ENCODE measurements around the gene SNRPA1.
"Not testable (repeated sequence)": the region's sequence is repeated elsewhere in the genome, so short reads cannot be mapped to it uniquely, and the experiment has no call there.

SNRPA1 gene

DNA sequence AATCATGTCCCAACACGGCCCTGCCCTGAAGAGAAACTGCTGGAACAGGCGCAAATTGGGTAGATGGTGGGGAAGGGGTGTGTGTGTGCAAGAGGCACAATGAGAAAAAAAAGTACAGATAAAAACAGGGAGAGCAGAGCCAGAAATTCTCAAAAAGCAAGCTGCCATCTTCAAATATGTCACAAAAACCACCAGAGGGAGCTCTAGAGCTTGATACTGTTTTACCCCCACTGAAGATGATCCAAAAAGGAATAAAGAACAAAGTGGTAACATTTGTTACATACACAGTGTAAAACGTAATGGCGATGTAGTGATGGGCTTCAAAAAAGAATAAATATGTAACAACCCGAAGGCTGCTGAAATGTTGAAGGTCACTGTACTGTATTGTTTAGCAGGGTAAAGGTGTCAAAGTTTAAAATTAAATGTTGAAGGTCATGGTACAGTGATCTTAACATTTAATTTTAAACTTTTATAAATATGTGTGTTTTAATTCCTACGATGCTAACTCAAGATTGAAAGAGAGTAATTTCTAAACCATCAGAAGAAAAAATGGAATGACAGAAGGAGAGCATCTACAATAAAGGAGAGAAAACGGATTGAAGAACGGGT is 6.0 kb downstream of the SNRPA1 start:
- DNase-seq, result no peak

DNA sequence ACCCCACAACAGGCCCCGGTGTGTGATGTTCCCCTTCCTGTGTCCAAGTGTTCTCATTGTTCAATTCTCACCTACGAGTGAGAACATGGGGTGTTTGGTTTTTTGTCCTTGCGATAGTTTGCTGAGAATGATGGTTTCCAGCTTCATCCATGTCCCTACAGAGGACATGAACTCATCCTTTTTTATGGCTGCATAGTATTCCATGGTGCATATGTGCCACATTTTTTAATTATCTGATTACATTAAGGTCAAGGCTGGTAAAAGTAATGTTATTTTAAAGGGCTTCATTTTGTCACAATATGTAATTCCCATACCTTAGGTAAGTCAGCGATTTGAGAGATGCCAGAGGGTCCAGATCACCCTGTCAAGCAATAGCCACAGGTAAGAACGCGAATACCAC is 7.7 kb downstream of the SNRPA1 start:
- DNase-seq, result not testable (repeated sequence)

DNA sequence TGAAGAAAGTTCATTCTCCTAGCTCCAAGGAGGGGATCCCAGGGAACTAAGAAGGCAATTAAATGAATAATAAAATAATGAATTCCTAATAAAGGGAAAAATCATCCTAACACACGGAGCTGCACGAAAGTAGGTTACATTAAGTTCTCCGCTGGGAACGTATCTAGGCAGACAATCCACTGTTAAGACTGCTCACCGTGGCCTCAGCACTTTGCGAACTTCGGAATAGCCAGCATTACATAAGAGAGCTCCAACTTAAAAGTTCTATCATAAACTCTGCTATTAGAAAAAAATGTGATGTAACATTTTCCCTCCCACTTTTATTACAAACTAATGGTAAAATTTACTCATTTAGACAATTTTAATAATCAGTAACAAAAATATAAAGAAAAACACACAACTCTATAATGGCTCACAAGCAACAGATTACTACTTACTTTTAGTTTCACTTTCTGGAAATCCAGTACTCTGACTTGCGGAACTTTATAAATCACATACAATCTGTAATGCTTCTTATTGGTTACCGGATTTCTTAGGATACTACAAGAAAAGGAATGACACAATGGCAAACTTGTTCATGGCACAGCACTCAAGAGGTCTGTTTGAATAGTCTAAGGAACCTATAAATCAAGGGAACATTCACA is 8.5 kb downstream of the SNRPA1 start:
- no peak for DNase-seq

DNA sequence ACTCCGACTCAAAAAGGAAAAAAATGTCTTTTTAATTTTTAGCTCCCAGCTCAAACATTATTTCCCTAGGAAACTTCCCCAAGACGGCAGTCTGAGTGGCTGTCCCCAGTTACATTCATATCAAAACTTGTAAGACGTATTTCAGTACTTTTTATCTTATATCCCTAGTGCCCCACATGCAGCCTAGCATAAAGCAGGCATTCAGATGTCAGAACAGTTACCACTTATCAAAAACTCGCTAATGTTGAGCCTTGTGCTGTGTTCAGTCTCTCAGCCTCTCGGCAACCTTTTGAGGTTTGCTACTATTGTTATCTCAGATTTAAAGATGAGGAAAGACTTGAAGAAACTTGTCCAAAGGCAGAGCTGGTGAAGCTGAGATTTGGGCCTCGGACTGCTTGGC is 11.1 kb downstream of the SNRPA1 start:
- no peak for DNase-seq

DNA sequence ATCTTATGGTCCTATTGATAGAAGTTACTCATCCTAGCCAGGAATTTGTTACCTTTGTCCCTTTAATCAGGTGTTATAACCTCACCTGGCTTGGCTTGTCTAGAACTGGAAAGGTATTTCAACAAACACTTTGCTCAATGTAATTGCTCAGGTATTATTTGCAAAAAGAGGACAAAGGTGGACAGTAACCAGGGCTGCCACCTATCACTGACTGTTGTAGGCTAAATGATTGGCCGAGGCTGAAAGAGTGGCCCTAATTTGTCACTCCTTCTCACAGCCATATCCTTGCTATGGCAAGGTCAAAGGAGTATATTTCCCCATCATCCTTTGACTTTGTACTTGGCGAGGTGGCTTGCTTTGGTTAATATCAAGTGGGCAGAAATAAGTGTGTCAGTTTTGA is 15.0 kb downstream of the SNRPA1 start:
- DNase-seq, result no peak

DNA sequence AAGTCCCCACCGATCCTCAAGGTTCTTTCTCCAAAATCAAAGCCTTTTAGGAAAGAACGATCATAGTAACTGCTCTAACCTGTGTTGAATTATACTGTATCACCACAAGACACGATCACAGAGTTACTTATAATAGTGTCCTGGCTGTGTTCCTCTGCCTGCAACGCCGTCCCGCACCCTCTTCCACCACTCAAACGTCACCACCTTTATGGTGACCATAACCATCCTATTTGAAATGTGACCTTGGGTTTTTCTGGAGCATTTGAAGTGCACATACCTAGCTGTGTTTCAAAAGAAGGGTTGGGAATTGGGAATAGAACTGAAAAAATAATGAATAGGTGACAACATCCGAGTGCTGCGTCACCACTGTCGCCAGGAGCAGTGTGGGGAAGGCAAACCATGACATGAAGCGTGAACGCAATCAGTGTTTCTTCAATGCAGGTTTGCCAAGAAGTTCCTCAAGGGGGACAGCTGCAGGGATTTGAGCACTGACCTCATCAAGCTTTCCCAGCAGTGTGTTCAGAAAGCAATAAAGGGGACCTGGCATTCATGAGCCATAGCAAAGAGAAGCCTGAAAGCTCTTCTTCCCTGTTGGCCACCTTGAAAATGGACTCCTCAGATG is 17.0 kb downstream of the SNRPA1 start:
- DNase-seq, result no peak

DNA sequence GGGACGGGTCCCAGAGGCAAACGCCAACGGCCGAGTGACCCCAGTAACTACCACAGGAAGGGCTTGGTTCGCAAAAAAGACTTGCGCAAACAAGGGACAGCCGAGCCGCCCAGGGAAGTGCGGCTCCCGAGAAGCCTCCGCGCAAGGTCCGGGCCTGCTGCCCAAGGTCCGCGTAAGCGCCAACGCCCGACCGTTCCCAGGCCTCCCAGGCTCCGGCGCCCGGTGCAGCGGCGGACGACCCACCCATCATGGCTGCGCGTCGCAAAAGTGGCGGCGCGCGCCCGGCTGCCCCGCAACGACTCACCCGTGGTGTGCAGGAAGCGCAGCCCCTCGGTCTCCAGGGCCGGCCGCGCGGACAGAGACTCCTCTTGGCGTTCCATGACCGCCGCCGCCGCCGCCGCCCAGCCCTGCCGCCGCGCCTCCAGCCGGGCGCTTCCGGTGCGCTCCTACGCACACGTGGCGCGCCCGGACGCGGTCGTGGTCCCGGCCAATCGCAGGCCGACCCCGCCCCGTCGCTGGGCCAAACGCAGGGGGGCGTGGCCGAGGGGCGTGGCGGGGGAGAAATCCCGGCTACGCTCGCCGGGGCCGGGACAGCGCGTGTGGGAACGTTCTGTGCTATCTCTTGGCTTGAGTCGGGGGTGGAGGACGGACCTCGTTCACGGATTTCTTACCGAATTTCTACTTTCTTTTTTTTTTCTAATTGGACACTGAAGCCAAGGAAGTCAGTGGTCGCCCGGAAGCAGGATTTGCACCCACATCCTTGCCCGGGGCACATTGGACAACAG is 17.8 kb downstream of the SNRPA1 start, which contains the start of gene SELENOS:
Gene SELENOS (minus strand): TSS at position 448 of the 785 bp plus-strand sequence. CDS start 68 bp downstream, at position 380.
- DNase-seq, result no peak

DNA sequence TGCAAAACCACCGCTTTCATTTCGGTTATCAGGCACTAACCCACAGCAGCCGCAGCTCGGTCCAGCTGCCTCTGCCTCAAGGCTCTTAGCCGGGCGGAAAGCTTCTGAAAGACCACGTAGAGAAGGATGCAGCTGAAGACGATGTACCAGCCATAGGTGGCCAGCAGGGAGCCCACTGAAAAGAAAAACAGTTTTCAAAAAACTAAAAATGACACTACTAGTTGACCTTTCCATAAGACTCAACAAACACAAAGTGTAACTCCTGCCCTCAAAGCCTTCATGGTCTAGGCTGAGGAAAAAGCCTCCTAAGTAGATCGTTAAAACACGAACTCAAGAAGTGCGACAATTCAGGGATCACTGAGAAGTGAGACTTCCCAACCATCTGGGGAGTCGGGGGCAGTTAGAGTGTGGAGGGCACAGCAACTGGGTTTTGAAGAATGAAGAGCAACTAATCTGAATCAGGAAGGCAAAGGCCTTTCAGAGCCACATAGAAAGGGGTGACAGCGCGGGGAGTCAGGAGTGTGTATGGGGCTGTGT is 18.5 kb downstream of the SNRPA1 start:
- DNase-seq, result no peak

DNA sequence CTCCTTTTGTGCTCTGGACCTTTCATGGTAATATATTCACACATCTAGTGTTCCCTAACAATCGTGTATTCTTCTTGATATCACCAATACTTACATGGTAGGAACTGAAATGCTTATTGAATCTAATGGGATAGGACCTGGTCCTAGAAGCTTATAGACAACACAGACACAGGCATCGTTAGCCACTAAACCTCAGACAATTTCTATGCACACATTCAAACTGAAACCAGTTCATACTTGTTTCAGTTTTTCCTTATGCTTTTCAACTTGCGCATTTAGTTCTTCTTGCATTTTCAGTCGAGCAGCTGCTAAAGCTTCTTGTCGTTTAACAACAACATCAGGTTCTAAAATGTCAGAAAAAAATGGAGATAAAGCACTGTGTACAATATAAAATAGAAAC is 20.0 kb downstream of the SNRPA1 start:
- no peak for DNase-seq

DNA sequence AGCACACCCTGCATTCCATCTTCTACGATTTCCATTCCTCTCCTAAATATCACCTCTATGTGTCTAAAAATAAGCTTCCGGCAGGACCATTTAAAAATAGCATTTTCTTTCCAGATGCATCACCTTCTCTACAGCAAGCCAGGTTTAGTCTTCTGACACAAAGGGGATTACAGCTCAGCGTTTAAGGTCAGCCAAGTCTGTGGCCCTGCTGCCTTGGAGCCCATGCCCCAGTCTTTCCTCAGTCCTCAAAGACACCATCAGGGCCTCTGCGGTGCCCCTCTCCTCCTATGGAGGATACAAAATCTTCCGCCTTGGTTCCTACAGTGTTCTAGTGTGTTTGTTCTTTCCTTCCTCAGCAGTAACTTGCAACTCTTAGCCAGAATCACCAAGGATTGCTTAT is 21.5 kb downstream of the SNRPA1 start:
- no peak for DNase-seq

DNA sequence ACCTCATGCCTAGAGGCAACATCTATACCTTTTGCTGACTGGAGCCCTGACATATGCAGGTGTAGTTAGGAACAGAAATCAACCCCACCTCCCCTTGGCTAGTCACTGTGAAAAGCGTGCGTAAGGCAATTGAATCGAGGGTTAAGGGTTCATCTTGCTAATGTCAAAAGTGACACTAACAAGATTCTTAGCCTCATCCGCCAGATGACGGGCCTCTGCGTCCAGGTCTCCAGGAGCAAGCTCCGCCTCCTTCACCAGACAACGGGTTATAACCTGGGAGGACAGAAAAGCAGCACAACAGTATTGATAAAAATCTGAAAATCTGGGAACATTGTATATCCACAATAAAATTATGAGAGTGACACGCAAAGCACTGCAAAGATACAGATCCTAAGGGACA is 22.5 kb downstream of the SNRPA1 start:
- DNase-seq, result no peak

DNA sequence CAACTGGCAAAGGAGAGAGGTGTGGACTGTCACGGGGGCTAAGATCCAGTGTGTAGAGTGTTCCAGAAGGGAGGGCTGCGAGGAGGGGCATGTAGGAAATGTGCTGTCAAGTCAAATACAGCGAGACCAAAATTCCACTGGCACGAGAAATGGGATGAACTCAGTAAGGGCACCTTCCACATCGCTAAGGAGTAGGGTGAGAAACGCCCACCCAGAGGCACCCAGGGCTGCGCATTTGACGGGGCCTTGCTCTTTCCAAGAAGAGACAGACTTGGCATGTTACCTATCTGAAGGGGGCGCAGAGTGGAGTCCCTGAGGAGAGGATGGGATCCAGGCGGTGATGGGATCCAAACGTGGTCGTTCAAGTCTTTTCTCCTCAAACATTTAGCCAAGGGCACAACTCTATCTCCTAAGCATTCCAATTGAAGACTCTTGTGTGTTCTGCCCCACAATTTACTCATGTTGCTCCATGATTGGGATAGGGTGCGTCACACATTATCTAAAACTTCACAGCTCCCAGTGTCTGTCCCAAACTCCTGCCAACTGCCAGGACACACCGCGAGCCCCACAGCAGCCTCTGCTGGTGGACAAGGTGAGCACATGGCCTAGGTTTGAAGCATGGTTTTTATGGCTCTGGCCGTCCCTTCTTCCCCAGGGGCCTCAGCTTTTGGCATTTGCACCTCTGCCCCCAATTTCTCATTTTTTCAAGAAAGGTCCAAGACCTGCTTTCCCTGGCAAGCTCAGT is 25.4 kb downstream of the SNRPA1 start:
- no peak for DNase-seq

DNA sequence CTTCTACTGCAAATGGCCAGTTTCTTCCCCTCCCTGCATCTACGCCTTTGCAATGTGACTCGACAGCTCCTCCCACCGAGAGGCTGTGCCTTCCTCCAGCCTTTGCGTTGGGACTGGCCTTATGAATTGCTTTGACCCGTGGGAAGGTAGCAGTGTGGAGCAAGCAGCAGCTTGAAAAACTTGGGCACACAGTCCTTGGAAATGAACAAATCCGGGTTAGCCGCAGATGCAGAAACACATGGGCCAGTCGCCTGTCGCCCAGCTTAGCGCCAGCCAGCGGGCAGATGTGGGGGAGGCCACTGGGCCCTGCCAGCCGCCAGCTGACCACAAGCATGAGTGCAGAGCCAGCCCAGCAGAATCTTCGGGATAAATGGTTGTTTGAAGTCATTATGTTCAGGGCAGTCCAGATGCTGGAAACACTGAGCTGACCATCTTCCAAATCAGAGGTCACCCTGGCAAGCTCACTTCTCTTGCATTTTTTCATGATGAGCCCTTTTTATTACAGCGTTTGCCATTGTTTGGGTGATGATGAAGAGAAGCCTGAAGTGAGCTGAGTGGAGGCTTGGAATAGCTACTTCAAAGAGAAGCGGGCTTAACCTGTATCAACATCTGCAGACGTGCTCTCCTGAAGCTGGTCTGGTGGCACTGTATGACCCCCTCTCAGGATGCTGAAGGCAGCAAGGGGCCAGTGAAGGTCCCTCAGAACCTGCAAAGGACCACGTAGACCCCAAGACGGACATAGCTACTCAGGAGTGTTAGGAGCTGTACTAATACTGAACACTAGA is 27.5 kb downstream of the SNRPA1 start:
- no peak for DNase-seq

DNA sequence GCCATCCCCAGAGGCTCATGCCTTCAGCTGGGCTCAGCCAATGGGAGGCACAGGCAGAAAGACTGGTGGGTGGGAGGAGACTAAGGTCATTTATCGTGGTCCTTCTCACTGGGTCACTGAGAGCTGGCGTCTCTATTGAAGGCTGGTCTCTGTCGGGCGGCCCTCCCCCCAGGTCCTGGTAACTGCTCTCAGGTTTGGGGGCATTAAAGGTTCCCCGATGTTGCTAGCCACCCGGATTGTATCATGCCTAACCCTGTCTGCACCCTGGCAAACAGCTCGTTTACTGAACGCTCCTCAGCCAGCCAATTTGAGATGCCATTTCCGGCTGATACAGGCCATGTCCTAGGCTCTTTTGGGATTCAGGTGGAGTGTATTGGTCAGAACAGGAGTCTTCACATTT is 28.3 kb downstream of the SNRPA1 start:
- no peak for DNase-seq

DNA sequence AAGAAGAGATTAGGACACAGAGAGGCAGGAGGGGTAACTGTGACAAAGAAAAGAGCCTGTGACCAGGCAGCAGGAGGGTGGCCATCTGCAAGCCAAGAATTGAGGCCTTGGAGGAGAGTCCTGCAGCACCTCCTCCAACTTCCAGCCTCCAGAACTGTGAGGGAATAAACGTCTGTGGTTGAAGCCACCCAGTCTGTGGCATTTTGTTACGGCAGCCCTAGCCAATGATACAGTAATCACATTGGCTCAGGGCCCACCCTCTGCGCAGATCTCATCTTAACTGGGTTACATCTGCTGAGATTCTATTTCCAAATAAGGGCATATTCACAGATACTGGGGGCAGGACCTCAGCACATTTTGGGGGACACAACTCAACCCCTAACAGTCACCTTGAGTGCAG is 29.0 kb downstream of the SNRPA1 start:
- no peak for DNase-seq

DNA sequence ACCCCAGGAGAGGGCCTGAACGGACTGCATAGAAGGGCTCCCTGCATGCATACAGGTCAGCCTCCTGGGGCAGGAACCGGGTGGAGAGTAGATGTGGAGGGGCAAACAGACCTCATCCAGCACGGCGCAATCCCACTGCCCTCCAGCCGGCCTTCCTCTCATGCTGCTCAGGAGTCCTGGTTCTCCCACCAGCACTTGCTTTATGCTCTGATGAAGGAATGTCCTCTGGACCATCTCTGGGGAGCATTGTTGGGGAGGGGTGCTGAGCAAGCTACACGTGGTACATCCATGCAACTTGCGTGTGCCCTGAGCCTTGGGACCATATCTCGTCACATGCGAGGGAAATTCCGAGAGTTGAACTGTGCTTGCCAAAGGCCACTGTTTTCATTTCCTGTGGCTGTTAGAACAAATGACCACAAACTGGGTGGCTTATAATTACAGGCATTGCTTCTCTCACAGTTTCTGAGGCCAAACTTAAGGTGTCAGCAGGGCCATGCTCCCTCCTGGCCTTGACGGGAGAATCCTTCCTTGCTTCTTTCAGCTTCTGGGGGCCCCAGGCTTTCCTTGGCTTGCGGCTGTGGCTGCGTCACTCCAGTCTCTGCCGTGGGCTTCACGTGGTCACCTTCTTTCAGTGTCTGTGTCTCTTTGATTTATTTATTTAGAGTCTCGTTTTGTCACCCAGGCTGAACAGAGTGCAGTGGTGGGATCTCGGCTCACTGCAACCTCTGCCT is 30.0 kb downstream of the SNRPA1 start:
- DNase-seq, result no peak

DNA sequence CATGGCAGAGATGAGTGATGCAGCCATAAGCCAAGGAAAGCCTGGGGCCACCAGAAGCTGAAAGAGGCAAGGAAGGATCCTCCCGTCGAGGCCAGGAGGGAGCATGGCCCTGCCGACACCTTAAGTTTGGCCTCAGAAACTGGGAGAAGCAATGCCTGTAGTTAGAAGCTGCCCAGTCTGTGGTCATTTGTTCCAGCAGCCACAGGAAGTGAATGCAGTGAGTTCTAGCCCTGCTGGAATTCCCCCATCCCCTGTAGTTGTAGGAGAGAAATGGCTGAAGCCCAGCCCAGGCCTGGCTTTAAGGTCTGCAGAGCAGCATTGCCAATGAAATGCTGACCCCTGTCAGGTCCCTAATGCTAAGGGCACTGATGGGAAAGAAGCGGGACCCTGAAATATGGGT is 31.0 kb downstream of the SNRPA1 start:
- DNase-seq, result no peak

DNA sequence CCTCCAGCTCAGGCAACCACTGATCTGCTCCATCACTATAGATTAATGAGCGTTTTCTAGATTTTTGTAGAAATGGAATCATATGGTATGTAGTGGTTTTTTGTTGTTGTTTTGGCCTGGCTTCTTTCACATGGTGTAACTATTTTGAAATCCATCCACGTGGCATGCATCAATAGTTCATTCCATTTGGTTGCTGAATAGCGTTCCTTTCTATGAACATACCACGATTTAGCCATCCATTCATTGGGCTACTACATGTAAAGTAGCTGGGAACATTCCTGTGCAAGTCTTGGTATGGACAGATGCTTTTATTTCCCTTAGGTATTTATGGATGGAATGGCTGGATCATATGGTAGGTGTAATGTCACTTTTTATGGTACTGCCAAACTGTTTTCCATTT is 32.5 kb downstream of the SNRPA1 start:
- DNase-seq, result no peak

DNA sequence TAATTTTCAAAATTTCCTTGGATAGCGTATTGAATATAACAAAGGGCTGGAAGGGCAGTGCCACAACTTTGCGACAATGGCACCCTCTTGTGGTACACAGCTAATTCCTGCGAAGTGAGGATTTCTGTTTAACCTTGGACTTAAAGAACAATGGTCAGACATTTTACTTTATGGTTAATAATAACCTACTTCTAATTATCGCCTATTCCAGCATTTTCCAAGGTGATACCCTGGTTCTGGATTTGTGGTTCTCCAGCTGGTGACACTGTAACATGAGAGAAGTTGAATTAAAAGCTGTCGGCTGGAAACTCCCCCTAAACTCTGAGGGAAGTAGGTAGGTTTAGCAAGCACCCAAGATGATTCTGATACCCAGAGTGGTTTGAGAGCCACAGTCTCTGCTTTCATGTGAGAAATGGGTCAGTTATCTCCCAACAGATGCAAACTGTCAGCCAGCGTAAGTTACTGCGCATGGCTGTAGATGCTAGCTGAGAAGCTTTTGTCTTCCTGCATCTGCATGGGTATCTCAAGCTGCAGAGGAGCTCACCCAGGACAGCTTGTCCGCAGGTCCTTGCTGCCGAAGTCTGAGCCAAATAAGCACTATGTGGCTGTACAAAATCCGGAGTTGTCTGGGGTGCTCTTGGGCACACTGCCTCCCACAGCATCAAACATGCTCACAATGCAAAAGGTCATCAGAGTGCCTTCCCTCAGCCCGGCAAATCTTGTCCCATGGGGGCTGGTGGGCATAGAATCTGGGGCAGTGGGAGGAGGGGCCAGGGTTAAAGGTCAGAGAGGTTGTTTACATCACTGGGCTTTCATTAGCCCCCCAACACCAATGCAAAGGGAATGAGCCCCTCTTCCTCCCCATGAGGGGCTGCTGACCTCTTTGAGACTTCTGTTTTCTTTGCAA is 36.6 kb downstream of the SNRPA1 start:
- DNase-seq, result no peak

DNA sequence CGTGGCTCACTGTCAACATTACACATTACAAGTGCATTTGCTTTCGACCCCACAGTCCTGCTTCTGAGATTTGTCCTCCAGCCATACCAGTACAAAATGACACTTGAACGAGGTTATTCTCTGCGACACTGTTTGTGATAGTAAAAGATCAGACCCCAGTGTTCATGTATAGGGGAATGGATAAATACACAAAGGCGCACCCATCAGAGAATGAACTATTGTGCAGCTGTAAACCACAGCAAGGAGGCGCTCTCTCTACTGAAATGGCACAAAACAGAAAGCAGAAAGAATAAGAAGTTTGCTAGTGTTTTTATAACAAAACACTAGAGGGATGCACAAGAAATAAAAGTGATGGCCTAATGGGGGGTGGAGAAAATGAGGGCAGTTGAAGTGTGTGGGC is 38.3 kb downstream of the SNRPA1 start:
- DNase-seq, result no peak
